ENCODE results near the gene LAG3.
"Not testable (repeated sequence)": the region's sequence is repeated elsewhere in the genome, so short reads cannot be mapped to it uniquely, and the experiment has no call there.

Gene LAG3

GRCh38 chr12:6736754-6737153, 35.6 kb upstream of the LAG3 start:
- H3K36me3 ChIP-seq, result peaks cover 30% of the 10 kb centered on the region
- no peak overlapping the region for H3K4me3 ChIP-seq
- H3K27me3 ChIP-seq, result no peaks in the 10 kb centered on the region
- peaks cover 12% of the 10 kb centered on the region; the same call in 1 of the 2 replicates for H3K4me1 ChIP-seq
- H3K4me2 ChIP-seq, result no peak overlapping the region
- no peak overlapping the region for H3K27ac ChIP-seq
- no peak for TF ChIP-seq Cebpa-rat (IDR thresholded peaks at IDR 0.05)
- no peak overlapping the region for H3K9ac ChIP-seq
- H4K20me1 ChIP-seq, result no peaks in the 10 kb centered on the region
- no peaks in the 10 kb centered on the region for H3K9me3 ChIP-seq

- H3K27ac ChIP-seq, H3K9me3 ChIP-seq, H3K27me3 ChIP-seq, H3K4me2 ChIP-seq, H4K20me1 ChIP-seq, H3K9ac ChIP-seq, H3K4me3 ChIP-seq: not testable (repeated sequence)
- peaks cover 13% of the 10 kb centered on the region for H3K36me3 ChIP-seq
- peaks cover 20% of the 10 kb centered on the region for H3K4me1 ChIP-seq
Observed at GRCh38 chr12:6742080-6742479, 30.2 kb upstream of the LAG3 start.

DNA sequence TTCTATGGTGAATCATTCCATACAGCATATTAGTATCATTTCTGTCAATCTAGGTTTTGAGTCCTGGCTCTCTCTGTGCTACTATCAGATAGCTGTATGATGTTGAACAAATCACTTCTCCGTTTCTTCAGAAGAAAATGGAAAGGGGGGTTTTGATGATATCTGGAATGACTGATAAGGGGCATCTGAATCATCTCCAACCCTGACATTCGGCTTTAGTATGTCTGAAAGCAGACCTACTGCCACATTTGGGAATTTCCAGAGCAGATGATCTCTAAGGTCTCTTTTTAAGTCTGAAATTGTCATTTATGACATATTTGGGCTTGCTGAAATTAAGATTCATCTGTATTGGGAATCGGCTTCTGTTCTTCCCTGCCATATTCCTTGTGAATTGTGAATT, 29.5 kb upstream of the LAG3 start:
- Histone ChIP-seq H3K4me1 (peaks cover 20% of the 10 kb centered on the region), H3K27ac (no peak overlapping the region), H3K9ac (no peak overlapping the region), H3K9me3 (no peaks in the 10 kb centered on the region), H3K4me2 (no peak overlapping the region), H3K4me3 (no peak overlapping the region), H3K36me3 (peaks cover 21% of the 10 kb centered on the region), H3K27me3 (no peaks in the 10 kb centered on the region), H4K20me1 (peaks cover 8% of the 10 kb centered on the region; the same call in 1 of the 2 replicates)
- TF ChIP-seq Cebpa-rat (IDR thresholded peaks at IDR 0.05), result no peak

DNA sequence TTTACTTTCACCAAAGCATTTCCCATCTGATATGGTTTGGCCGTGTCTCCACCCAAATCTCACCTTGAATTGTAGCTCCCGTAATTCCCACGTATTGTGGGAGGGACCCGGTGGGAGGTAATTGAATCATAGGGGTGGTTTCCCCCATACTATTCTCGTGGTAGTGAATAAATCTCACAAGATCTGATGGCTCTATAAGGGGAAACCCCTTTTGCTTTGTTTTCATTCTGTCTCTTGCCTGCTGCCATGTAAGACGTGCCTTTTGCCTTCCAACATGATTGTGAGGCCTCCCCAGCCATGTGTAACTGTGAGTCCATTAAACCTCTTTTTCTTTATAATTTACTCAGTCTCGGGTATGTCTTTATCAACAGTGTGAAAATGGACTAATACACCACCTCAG, 29.0 kb upstream of the LAG3 start:
- H3K9ac ChIP-seq, H3K27me3 ChIP-seq, H3K4me2 ChIP-seq, H3K4me3 ChIP-seq, H4K20me1 ChIP-seq, H3K27ac ChIP-seq, H3K9me3 ChIP-seq: not testable (repeated sequence)
- Histone ChIP-seq H3K4me1 (peaks cover 20% of the 10 kb centered on the region), H3K36me3 (peaks cover 25% of the 10 kb centered on the region)

DNA sequence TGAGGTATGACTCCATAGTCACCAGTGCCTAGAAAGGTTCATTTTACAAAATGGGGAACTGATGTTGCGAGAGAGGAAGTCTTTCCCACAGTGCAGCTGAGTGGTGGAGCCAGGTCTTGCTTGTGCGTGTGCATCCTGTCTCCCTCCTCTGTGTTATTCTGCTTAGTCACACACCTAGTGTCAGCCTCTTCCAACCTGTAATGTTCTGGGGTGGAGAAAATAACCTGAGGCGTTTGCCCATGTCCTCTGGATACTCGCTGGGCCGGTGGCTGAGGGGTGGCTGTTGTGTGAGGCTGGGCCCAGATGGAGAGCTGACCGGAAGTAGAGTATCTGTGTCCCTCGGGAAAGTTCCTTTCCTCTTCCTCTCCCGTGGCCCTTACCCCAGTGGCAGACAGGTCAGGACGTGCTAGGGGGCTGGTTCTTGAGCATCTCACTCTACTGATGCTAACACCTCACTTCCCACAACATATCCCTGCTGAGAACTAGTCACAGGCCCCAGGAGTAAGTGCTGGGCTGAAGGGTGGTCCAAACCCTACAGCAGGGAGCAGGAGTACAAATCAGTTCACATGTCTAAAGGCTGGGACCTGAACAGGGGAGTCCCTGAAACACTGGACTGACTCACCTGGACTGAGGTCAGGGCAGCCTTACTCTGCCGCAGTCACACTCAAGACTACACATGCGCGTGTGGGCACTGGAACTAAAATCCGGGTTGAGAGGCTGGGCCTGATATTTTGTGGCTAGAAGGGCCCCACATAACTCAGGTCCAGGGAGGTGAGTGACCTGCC, 26.4 kb upstream of the LAG3 start:
- no peak for TF ChIP-seq Cebpa-rat (IDR thresholded peaks at IDR 0.05)
- Histone ChIP-seq H3K36me3 (peaks cover 52% of the 10 kb centered on the region), H3K4me3 (no peak overlapping the region), H3K9me3 (no peaks in the 10 kb centered on the region), H3K4me2 (peak overlapping the region; percentile 55), H3K27me3 (no peaks in the 10 kb centered on the region), H3K27ac (no peak overlapping the region), H3K4me1 (peaks cover 22% of the 10 kb centered on the region), H3K9ac (no peak overlapping the region), H4K20me1 (peaks cover 19% of the 10 kb centered on the region; the same call in 1 of the 2 replicates)

GRCh38 chr12:6747216-6747615, 25.1 kb upstream of the LAG3 start:
- H3K4me3 ChIP-seq, result no peak overlapping the region
- peaks cover 31% of the 10 kb centered on the region for H3K4me1 ChIP-seq
- H3K27ac ChIP-seq, result no peak overlapping the region
- H3K9ac ChIP-seq, result no peak overlapping the region
- peaks cover 64% of the 10 kb centered on the region for H3K36me3 ChIP-seq
- H4K20me1 ChIP-seq, result peaks cover 29% of the 10 kb centered on the region; the same call in 1 of the 2 replicates
- no peaks in the 10 kb centered on the region for H3K27me3 ChIP-seq
- no peak overlapping the region for H3K4me2 ChIP-seq
- no peaks in the 10 kb centered on the region for H3K9me3 ChIP-seq
- TF ChIP-seq Cebpa-rat (IDR thresholded peaks at IDR 0.05), result no peak

DNA sequence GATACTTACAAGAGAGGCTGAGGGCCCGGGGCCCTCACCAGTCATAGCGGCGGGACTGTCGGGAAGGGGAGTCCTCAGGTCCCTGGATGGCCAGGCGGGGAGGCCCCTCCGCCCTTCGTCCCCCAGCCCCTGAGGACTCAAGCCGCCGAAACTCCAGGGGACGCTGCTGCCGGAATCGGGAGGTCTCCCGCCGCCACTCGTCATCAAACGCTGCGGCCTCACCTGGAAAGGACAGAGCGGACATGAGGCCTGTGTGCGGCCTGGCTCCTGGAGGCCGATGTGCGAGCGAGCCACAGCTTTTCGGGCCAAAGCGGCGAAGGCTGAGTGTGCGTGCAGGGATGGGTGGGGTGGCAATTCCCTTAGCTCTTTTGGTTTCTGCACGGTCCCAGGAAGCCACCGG, 23.6 kb upstream of the LAG3 start:
- no peak for TF ChIP-seq Cebpa-rat (IDR thresholded peaks at IDR 0.05)
- Histone ChIP-seq H3K27ac (no peak overlapping the region), H3K4me1 (peaks cover 35% of the 10 kb centered on the region), H4K20me1 (peaks cover 32% of the 10 kb centered on the region; the same call in 1 of the 2 replicates), H3K9me3 (no peaks in the 10 kb centered on the region), H3K36me3 (peaks cover 64% of the 10 kb centered on the region), H3K9ac (no peak overlapping the region), H3K27me3 (no peaks in the 10 kb centered on the region), H3K4me2 (no peak overlapping the region), H3K4me3 (no peak overlapping the region)

- Histone ChIP-seq H3K9ac (no peak overlapping the region), H3K4me3 (no peak overlapping the region), H3K4me1 (peaks cover 39% of the 10 kb centered on the region), H3K27me3 (no peaks in the 10 kb centered on the region), H3K4me2 (no peak overlapping the region), H3K27ac (no peak overlapping the region), H4K20me1 (peaks cover 32% of the 10 kb centered on the region; the same call in 1 of the 2 replicates), H3K36me3 (peaks cover 64% of the 10 kb centered on the region), H3K9me3 (no peaks in the 10 kb centered on the region)
- no peak for TF ChIP-seq Cebpa-rat (IDR thresholded peaks at IDR 0.05)
Observed at GRCh38 chr12:6750506-6750905, 21.8 kb upstream of the LAG3 start.

- 0 out of 2 replicates have a peak overlapping the region, but pooled peaks have one; percentile 92 for H3K27ac ChIP-seq
- no peaks in the 10 kb centered on the region for H3K27me3 ChIP-seq
- H3K36me3 ChIP-seq, result peaks cover 53% of the 10 kb centered on the region
- peaks cover 31% of the 10 kb centered on the region for H3K4me1 ChIP-seq
- TF ChIP-seq Cebpa-rat (IDR thresholded peaks at IDR 0.05), result no peak
- peak overlapping the region; percentile 92 for H3K4me3 ChIP-seq
- H3K9ac ChIP-seq, result peak overlapping the region; percentile 95
- peaks cover 32% of the 10 kb centered on the region; the same call in 1 of the 2 replicates for H4K20me1 ChIP-seq
- peak overlapping the region; percentile 89 for H3K4me2 ChIP-seq
- no peaks in the 10 kb centered on the region for H3K9me3 ChIP-seq
Observed at GRCh38 chr12:6751767-6752166, 20.6 kb upstream of the LAG3 start.

DNA sequence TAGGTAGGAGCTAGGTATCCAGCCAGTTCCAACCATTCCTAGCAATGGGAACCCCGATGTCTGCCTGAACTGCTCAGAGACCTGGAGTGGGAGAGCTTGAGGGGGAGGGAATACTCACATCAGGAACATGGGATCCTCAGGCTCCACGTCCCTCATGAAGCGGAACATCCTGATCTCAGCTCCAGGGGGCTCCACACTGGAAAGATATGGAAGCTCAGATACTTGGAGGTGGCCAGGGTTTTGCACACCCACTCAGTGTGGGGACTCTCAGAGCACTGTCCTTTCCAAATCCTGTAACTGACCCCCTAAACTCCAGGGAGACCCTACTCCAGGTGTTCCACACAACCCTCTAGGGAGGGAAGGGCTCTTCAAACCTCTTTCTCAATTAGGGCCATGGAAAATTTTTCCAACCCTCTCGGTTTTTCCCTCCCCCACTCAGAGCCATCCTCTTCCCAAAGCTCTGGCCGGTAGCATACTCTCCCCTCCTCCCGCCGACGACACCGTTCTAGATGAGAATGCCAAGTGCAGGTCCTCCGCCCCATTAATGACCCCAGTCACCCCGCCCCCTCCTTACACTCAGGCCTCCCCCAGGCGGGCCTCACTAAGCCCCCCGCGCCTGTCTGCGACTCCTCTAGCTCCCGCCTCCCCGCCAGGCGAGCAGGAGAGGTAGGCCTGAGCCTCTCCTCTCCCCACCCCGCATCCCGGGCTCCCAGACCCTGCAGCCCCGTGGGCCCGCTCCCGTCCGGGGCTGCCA, 20.0 kb upstream of the LAG3 start:
- H3K4me1 ChIP-seq, result peaks cover 37% of the 10 kb centered on the region
- peaks cover 28% of the 10 kb centered on the region; the same call in 1 of the 2 replicates for H4K20me1 ChIP-seq
- H3K4me2 ChIP-seq, result peak overlapping the region; percentile 89
- peaks cover 48% of the 10 kb centered on the region for H3K36me3 ChIP-seq
- peak overlapping the region; percentile 95 for H3K9ac ChIP-seq
- H3K9me3 ChIP-seq, result no peaks in the 10 kb centered on the region
- TF ChIP-seq Cebpa-rat (IDR thresholded peaks at IDR 0.05), result no peak
- peak overlapping the region; percentile 92 for H3K4me3 ChIP-seq
- no peaks in the 10 kb centered on the region for H3K27me3 ChIP-seq
- H3K27ac ChIP-seq, result peak overlapping the region; percentile 92

Data from BLaER1 (cell line).